K562 (cell line): Measurements from ENCODE around the gene TNF. TPM values are rescaled to one million over a fixed set of nuclear protein-coding genes. Genes with fewer than 3 reads are reported as not detected.

Experiments used
- ATAC-seq: fragments of 200-7000 bp; cut with Tn5 transposase; 3 replicates; pipeline ENCODE4 v1.9.1; 2020; ENCODE audit warnings: moderate library complexity
- BruUV-seq: library from RNA; stranded (reverse); fragments of 400-500 nt; replicated peaks from 2 replicates; lab custom pipeline; 2021; lab: Mats Ljungman, UMichigan
- CTCF ChIA-PET: fragments of 300-600 bp; formaldehyde crosslinking; extraction: SDS; loops from one replicate; lab custom pipeline; 2021; ENCODE audit warnings: low intra/inter-chr PET ratio; lab: Yijun Ruan, JAX
- POLR2A ChIA-PET: fragments of 300-600, 350-650 bp; sonication (Branson Sonifier 250); formaldehyde crosslinking; extraction: SDS; loops from one replicate; lab custom pipeline; 2021; ENCODE audit warnings: antibody characterized with exemption, inconsistent platforms; lab: Yijun Ruan, JAX
- DNase-seq, 4 experiments: peaks; one replicate each; pipeline versions ENCODE4 v3.0.0 to v3.0.0-alpha.2; 2011 to 2018; ENCODE audit warnings: low spot score in 3 of 4, mixed read lengths in 3 of 4; ENCODE audit errors: extremely low read depth in 1 of 4
- FAIRE-seq: peaks from 2 replicates; lab custom pipeline; 2011; peaks lifted over from hg19 to GRCh38; lab: Jason Lieb, UNC
- H2AFZ ChIP-seq: 2 replicates; pipeline ENCODE4 v1.6.0; 2011; ENCODE audit warnings: low read depth, low read length, control low read depth, inconsistent platforms
- H3K27ac ChIP-seq: fragments of 200-600 bp; 3 replicates; pipeline ENCODE4 v1.8.0; 2011; ENCODE audit warnings: low read depth, mild to moderate bottlenecking, control low read depth, inconsistent platforms, low read length, moderate library complexity, mixed read lengths; ENCODE audit errors: extremely low read depth
- H3K27me3 ChIP-seq, 2 experiments: fragments of 300-600 bp in 1 of 2; 2 replicates in 1 of 2; 3 replicates in 1 of 2; pipeline versions ENCODE4 v1.6.0 to v1.8.0; 2011; ENCODE audit warnings: inconsistent platforms in 2 of 2, low read length in 2 of 2, mild to moderate bottlenecking in 1 of 2, mixed read lengths in 1 of 2, moderate library complexity in 1 of 2; ENCODE audit not compliant: control insufficient read depth in 2 of 2, insufficient read depth in 2 of 2
- H3K36me3 ChIP-seq: fragments of 300-600 bp; 3 replicates; pipeline ENCODE4 v1.8.0; 2011; ENCODE audit warnings: mild to moderate bottlenecking, low read length, inconsistent platforms; ENCODE audit not compliant: control insufficient read depth, insufficient read depth
- H3K4me1 ChIP-seq, 2 experiments: fragments of 200-600 bp in 1 of 2; replicated peaks in 1 of 2; 2 replicates in 1 of 2; 3 replicates in 1 of 2; pipeline versions ENCODE4 v1.5.1 to v1.8.0; 2011; ENCODE audit warnings: inconsistent platforms in 2 of 2, low read length in 2 of 2, mild to moderate bottlenecking in 1 of 2, mixed read lengths in 1 of 2, moderate library complexity in 1 of 2; ENCODE audit not compliant: control insufficient read depth in 2 of 2, insufficient read depth in 2 of 2
- H3K4me2 ChIP-seq: 2 replicates; pipeline ENCODE4 v1.6.1; 2011; ENCODE audit warnings: low read length, control low read depth, inconsistent platforms, mixed read lengths; ENCODE audit not compliant: insufficient read depth
- H3K4me3 ChIP-seq: fragments of 200-600 bp; sonication (generic), shearing (Covaris generic); 2 replicates; pipeline ENCODE4 v1.5.1; 2016; ENCODE audit warnings: control low read depth, inconsistent platforms
- H3K79me2 ChIP-seq: fragments of 200-600 bp; 3 replicates; pipeline ENCODE4 v1.8.0; 2011; ENCODE audit warnings: low read length, inconsistent platforms; ENCODE audit not compliant: control insufficient read depth, insufficient read depth
- H3K9ac ChIP-seq, 2 experiments: 2 replicates each; pipeline versions ENCODE4 v1.6.0 to v1.6.1; 2011; ENCODE audit warnings: low read depth in 2 of 2, low read length in 2 of 2, control low read depth in 1 of 2, inconsistent platforms in 1 of 2, mild to moderate bottlenecking in 1 of 2, mixed read lengths in 1 of 2; ENCODE audit not compliant: insufficient read depth in 1 of 2
- H3K9me1 ChIP-seq: one replicate; pipeline ENCODE4 v1.6.0; 2011; ENCODE audit warnings: inconsistent platforms, mild to moderate bottlenecking, low read length, moderate library complexity; ENCODE audit not compliant: control insufficient read depth, insufficient read depth
- H3K9me3 ChIP-seq: replicated peaks from 2 replicates; pipeline ENCODE4 v1.5.1; 2011; ENCODE audit warnings: low read depth, low read length, inconsistent platforms; ENCODE audit not compliant: control insufficient read depth, insufficient read depth
- H4K20me1 ChIP-seq: replicated peaks from 2 replicates; pipeline ENCODE4 v1.6.1; 2011; ENCODE audit warnings: low read length, inconsistent platforms, mixed read lengths; ENCODE audit not compliant: control insufficient read depth, insufficient read depth
- ETS1 ChIP-seq: conservative IDR thresholded peaks from 2 replicates; pipeline ENCODE4 v1.6.1; 2011; ENCODE audit warnings: low read depth, mild to moderate bottlenecking, low read length; ENCODE audit not compliant: control insufficient read depth
- HDAC2 ChIP-seq: fragments of 450-650 bp; IDR thresholded peaks from 2 replicates; pipeline ENCODE4 v1.6.1; 2016; ENCODE audit warnings: mild to moderate bottlenecking
- PATZ1 ChIP-seq: fragments of 250-450 bp; sonication (Bioruptor Pico); IDR thresholded peaks from 2 replicates; pipeline ENCODE4 v1.5.0; 2020; ENCODE audit warnings: mild to moderate bottlenecking, borderline replicate concordance
- POLR2A ChIP-seq: fragments of 450-650 bp; conservative IDR thresholded peaks from 2 replicates; pipeline ENCODE4 v1.6.1; 2016
- POLR2AphosphoS2 ChIP-seq: IDR thresholded peaks from 2 replicates; pipeline ENCODE4 v1.6.1; 2012; ENCODE audit warnings: low read length, improper control_type of control experiment
- POLR2AphosphoS5 ChIP-seq: IDR thresholded peaks from 2 replicates; pipeline ENCODE4 v1.6.1; 2011; ENCODE audit warnings: mild to moderate bottlenecking, low read depth, low read length, moderate library complexity; ENCODE audit not compliant: control insufficient read depth, insufficient read depth
- RBFOX2 ChIP-seq: fragments of 200-400 bp; formaldehyde crosslinking; IDR thresholded peaks from 2 replicates; pipeline ENCODE4 v1.6.1; 2017; ENCODE audit warnings: low read depth, mild to moderate bottlenecking, low read length, moderate library complexity
- SUPT5H ChIP-seq: fragments of 450-650 bp; IDR thresholded peaks from 2 replicates; pipeline ENCODE4 v1.6.1; 2016
- TAF9B ChIP-seq: fragments of 450-650 bp; IDR thresholded peaks from 2 replicates; pipeline ENCODE4 v1.6.1; 2018; ENCODE audit warnings: mild to moderate bottlenecking; ENCODE audit not compliant: partially characterized antibody
- ZNF518B ChIP-seq: fragments of 250-450 bp; sonication (Bioruptor Pico); IDR thresholded peaks from 2 replicates; pipeline ENCODE4 v1.5.0; 2021; ENCODE audit warnings: mild to moderate bottlenecking, moderate library complexity
- WGBS: fragments of 100-300 bp; shearing (Covaris generic); methylation state at CpG from one replicate; pipeline ENCODE4 v1.1.6; 2016; ENCODE audit warnings: low coverage, mixed read lengths; ENCODE audit not compliant: insufficient coverage; ENCODE audit errors: missing lambda C conversion rate; 5-methylcytosine and 5-hydroxymethylcytosine counted together
- in situ Hi-C: fragments of 300-500 bp; cut with MboI; formaldehyde crosslinking; loops from 4 replicates; pipeline ENCODE4 v1.15.0; 2018; ENCODE audit warnings: inconsistent platforms, mixed read lengths
- intact Hi-C: fragments of 100-400 bp; cut with micrococcal nuclease; formaldehyde crosslinking; loops from 2 replicates; pipeline ENCODE4 v1.14.2; 2022
- polyA plus RNA-seq, 8 experiments: library from polyadenylated mRNA; depleted of rRNA in 4 of 8; stranded (reverse) in 5 of 8; unstranded in 3 of 8; fragments of >200 nt; fragmentation: Nextera tagmentation in 2 of 8; fragmentation: Illumina TruSeq in 1 of 8; extraction: Ambion mirVana in 2 of 8; extraction: Trizol in 1 of 8; gene quantifications; 2 replicates each; pipeline versions ENCODE4 v1.2.1 to v1.2.3, GENCODE V29; 2011 to 2014; ENCODE audit warnings: inconsistent platforms in 1 of 8, missing spikeins in 1 of 8
- total RNA-seq, 7 experiments: library from RNA; depleted of rRNA in 6 of 7; stranded (reverse); fragments of >200 nt in 6 of 7; fragmentation: Illumina TruSeq in 2 of 7; extraction: Trizol in 2 of 7; gene quantifications; 2 replicates each; pipeline versions ENCODE4 v1.2.1 to v1.2.3, GENCODE V29; 2011 to 2021; ENCODE audit warnings: low replicate concordance in 1 of 7

Gene TNF
- total and polyA plus RNA-seq, 9 of the 15 experiments (the other 6 are each of a cell fraction or from before 2014, with no cell fraction given), result 0.08 to 0.40 TPM; not detected in 7

- no peak for TF ChIP-seq ZNF518B (CRISPR knock-in tag)
These were observed 44.7 kb upstream of the TNF start (continued) for GRCh38 chr6:31530659-31531058.

- DNase-seq, result no peak
- 91% methylated on average over 7 of the region's 7 CpGs for WGBS
- no peak overlapping the region for H3K4me3 ChIP-seq
- H3K4me2 ChIP-seq, result no peak overlapping the region
- H4K20me1 ChIP-seq, result peaks cover 36% of the 10 kb centered on the region
- BruUV-seq, result no TSS peak
- intact Hi-C loops, result no loop called here
- ChIA-PET CTCF (no interaction called here), POLR2A (interaction anchor here (0.6 to 6.3 kb wide), 18 partner anchors 7 to 1307 kb away, joined by 3 to 107 read pairs (median 5); partner anchors contain the start of genes DDX39B, NFKBIL1 and TAP2)
- ATAC-seq, result no peak
- no peak for FAIRE-seq
- TF ChIP-seq POLR2AphosphoS5 (peak; percentile 22; the same call in 1 of the 2 replicates), POLR2AphosphoS2 (0 out of 2 replicates have a peak, but pooled peaks have one; percentile 27), HDAC2 (no peak), SUPT5H (peak; percentile 29; the same call in 1 of the 2 replicates), PATZ1 (CRISPR knock-in tag) (no peak), POLR2A (peak; percentile 23; the same call in 1 of the 2 replicates), TAF9B (no peak), ETS1 (no peak), RBFOX2 (peak; percentile 32; the same call in 1 of the 2 replicates)
- TF ChIP-seq, all 486 proteins: peak for 5
- Histone ChIP-seq H3K4me1 (peaks cover 2 to 18% of the 10 kb centered on the region in 2 experiments), H2AFZ (no peak overlapping the region), H3K36me3 (peaks cover 67% of the 10 kb centered on the region), H3K9me3 (no peaks in the 10 kb centered on the region), H3K9ac (no peak overlapping the region), H3K9me1 (peaks cover 6% of the 10 kb centered on the region), H3K27ac (no peak overlapping the region), H3K79me2 (peaks cover 30% of the 10 kb centered on the region), H3K27me3 (no peaks in the 10 kb centered on the region)
- in situ Hi-C loops, result loop anchor here (5.0 to 25.0 kb wide), 2 partner anchors 34 to 1431 kb away; partner anchors contain the start of genes BRD2, HLA-DMA and MICB
These were observed 44.2 kb upstream of the TNF start for GRCh38 chr6:31531162-31531561.
